Neural cell (in vitro differentiated cells): Measurements from ENCODE around the gene FHAD1. TPM values are rescaled to one million over a fixed set of nuclear protein-coding genes. Genes with fewer than 3 reads are reported as not detected.

Experiments used
- H2AFZ ChIP-seq: fragments of 200-600, 300-800 bp; sonication (generic), shearing (Covaris generic); 2 replicates; pipeline ENCODE4 v1.6.0; 2014; ENCODE audit warnings: low read depth, mild to moderate bottlenecking, antibody characterized with exemption, low read length, moderate library complexity
- H3F3A ChIP-seq: fragments of 200-600 bp; shearing (Covaris generic); 2 replicates; pipeline ENCODE4 v1.6.1; 2016; ENCODE audit warnings: mild to moderate bottlenecking, moderate library complexity, mixed read lengths, antibody characterized with exemption, low read length; ENCODE audit not compliant: insufficient read depth, poor library complexity, severe bottlenecking
- H3K27ac ChIP-seq: fragments of 200-600, 300-800 bp; sonication (generic), shearing (Covaris generic); 2 replicates; pipeline ENCODE4 v1.5.1; 2014; ENCODE audit warnings: mild to moderate bottlenecking, low read length, moderate library complexity
- H3K27me3 ChIP-seq: fragments of 300-800, 200-600 bp; sonication (generic), shearing (Covaris generic); 2 replicates; pipeline ENCODE4 v1.6.0; 2014; ENCODE audit warnings: mild to moderate bottlenecking, low read depth, low read length, moderate library complexity; ENCODE audit not compliant: insufficient read depth
- H3K36me3 ChIP-seq: fragments of 300-800, 200-600 bp; sonication (generic), shearing (Covaris generic); 2 replicates; pipeline ENCODE4 v1.5.1; 2014; ENCODE audit warnings: mild to moderate bottlenecking, antibody characterized with exemption, low read length, moderate library complexity; ENCODE audit not compliant: insufficient read depth
- H3K4me2 ChIP-seq: fragments of 300-800, 200-600 bp; sonication (generic), shearing (Covaris generic); 2 replicates; pipeline ENCODE4 v1.6.0; 2014; ENCODE audit warnings: mild to moderate bottlenecking, low read length
- H3K4me3 ChIP-seq: fragments of 300-800, 200-600 bp; sonication (generic), shearing (Covaris generic); 2 replicates; pipeline ENCODE4 v1.5.1; 2014; ENCODE audit warnings: mild to moderate bottlenecking, low read length, moderate library complexity
- H3K79me2 ChIP-seq: fragments of 200-600 bp; shearing (Covaris generic); replicated peaks from 2 replicates; pipeline ENCODE4 v1.6.0; 2014; ENCODE audit warnings: mild to moderate bottlenecking, low read length, moderate library complexity; ENCODE audit not compliant: insufficient read depth
- H3K9ac ChIP-seq: fragments of 300-800, 200-600 bp; sonication (generic), shearing (Covaris generic); 2 replicates; pipeline ENCODE4 v1.6.1; 2016; ENCODE audit warnings: mild to moderate bottlenecking, low read length, mixed read lengths
- H3K9me2 ChIP-seq: fragments of 200-600 bp; shearing (Covaris generic); 2 replicates; pipeline ENCODE4 v1.6.1; 2016; ENCODE audit warnings: mild to moderate bottlenecking, low read length, mixed read lengths; ENCODE audit not compliant: insufficient read depth
- H3K9me3 ChIP-seq: fragments of 200-600, 300-800 bp; sonication (generic), shearing (Covaris generic); 2 replicates; pipeline ENCODE4 v1.6.1; 2016; ENCODE audit warnings: mild to moderate bottlenecking, mixed run types, low read length, moderate library complexity, mixed read lengths
- H4K20me1 ChIP-seq: fragments of 200-600 bp; shearing (Covaris generic); 2 replicates; pipeline ENCODE4 v1.6.1; 2016; ENCODE audit warnings: mild to moderate bottlenecking, mixed run types; ENCODE audit not compliant: insufficient read depth
- EP300 ChIP-seq: fragments of 450-650 bp; conservative IDR thresholded peaks from 2 replicates; pipeline ENCODE4 v1.6.1; 2014; ENCODE audit warnings: antibody characterized with exemption, mild to moderate bottlenecking, moderate library complexity; ENCODE audit not compliant: poor library complexity, severe bottlenecking
- EZH2 ChIP-seq: fragments of 200-600, 300-800 bp; shearing (Covaris generic), sonication (generic); IDR thresholded peaks from 2 replicates; pipeline ENCODE4 v1.6.1; 2014; ENCODE audit warnings: antibody characterized with exemption, low read length, borderline replicate concordance, mild to moderate bottlenecking; ENCODE audit not compliant: insufficient read depth, poor library complexity, severe bottlenecking
- MXI1 ChIP-seq: fragments of 450-650 bp; conservative IDR thresholded peaks from 2 replicates; pipeline ENCODE4 v1.6.1; 2014; ENCODE audit warnings: antibody characterized with exemption, mild to moderate bottlenecking; ENCODE audit not compliant: poor library complexity, severe bottlenecking
- POLR2AphosphoS5 ChIP-seq: IDR thresholded peaks from 2 replicates; pipeline ENCODE4 v1.6.1; 2012
- RAD21 ChIP-seq: fragments of 450-650 bp; conservative IDR thresholded peaks from 2 replicates; pipeline ENCODE4 v1.6.1; 2014; ENCODE audit warnings: antibody characterized with exemption, mild to moderate bottlenecking, moderate library complexity
- REST ChIP-seq: IDR thresholded peaks from 2 replicates; pipeline ENCODE4 v1.6.1; 2012; ENCODE audit warnings: borderline replicate concordance
- SMC3 ChIP-seq: fragments of 450-650 bp; conservative IDR thresholded peaks from 2 replicates; pipeline ENCODE4 v1.6.1; 2014; ENCODE audit warnings: antibody characterized with exemption, mild to moderate bottlenecking, moderate library complexity; ENCODE audit not compliant: poor library complexity
- TAF1 ChIP-seq: IDR thresholded peaks from 2 replicates; pipeline ENCODE4 v1.6.1; 2012; ENCODE audit warnings: low read depth
- polyA plus RNA-seq: library from polyadenylated mRNA; depleted of rRNA; stranded (reverse); fragments of >200 nt; gene quantifications from 2 replicates; pipeline ENCODE4 v1.2.3, GENCODE V29; 2014
- TF ChIP-seq, protein P1 (sequence below): fragments of 450-650 bp; IDR thresholded peaks from 2 replicates; pipeline ENCODE4 v1.5.1; 2014; ENCODE audit warnings: antibody characterized with exemption, mild to moderate bottlenecking, moderate library complexity; ENCODE audit not compliant: poor library complexity, severe bottlenecking

The FHAD1 gene
- polyA plus RNA-seq, 1 donor from 2014 or later: 0.46 TPM

GRCh38 chr1:15325375-15326085, 78.5 kb downstream of the FHAD1 start:
- no peaks in the 10 kb centered on the region for H4K20me1 ChIP-seq
- H3K4me3 ChIP-seq: no peak overlapping the region
- no peaks in the 10 kb centered on the region for H3K9me3 ChIP-seq
- no peak overlapping the region for H3K4me2 ChIP-seq
- no peak overlapping the region for H2AFZ ChIP-seq
- no peak overlapping the region for H3K27ac ChIP-seq
- H3K9me2 ChIP-seq: no peaks in the 10 kb centered on the region
- H3K27me3 ChIP-seq: no peaks in the 10 kb centered on the region
- no peaks in the 10 kb centered on the region for H3K79me2 ChIP-seq
- H3K9ac ChIP-seq: no peak overlapping the region
- no peak for TF ChIP-seq EP300
- TF ChIP-seq TAF1: no peak
- TF ChIP-seq EZH2: no peak
- TF ChIP-seq, protein P1, sequence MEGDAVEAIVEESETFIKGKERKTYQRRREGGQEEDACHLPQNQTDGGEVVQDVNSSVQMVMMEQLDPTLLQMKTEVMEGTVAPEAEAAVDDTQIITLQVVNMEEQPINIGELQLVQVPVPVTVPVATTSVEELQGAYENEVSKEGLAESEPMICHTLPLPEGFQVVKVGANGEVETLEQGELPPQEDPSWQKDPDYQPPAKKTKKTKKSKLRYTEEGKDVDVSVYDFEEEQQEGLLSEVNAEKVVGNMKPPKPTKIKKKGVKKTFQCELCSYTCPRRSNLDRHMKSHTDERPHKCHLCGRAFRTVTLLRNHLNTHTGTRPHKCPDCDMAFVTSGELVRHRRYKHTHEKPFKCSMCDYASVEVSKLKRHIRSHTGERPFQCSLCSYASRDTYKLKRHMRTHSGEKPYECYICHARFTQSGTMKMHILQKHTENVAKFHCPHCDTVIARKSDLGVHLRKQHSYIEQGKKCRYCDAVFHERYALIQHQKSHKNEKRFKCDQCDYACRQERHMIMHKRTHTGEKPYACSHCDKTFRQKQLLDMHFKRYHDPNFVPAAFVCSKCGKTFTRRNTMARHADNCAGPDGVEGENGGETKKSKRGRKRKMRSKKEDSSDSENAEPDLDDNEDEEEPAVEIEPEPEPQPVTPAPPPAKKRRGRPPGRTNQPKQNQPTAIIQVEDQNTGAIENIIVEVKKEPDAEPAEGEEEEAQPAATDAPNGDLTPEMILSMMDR: no peak
- no peak for TF ChIP-seq REST
- TF ChIP-seq POLR2AphosphoS5: no peak
- no peak for TF ChIP-seq RAD21
- no peak for TF ChIP-seq MXI1
- TF ChIP-seq SMC3: no peak
- H3K36me3 ChIP-seq: no peaks in the 10 kb centered on the region
- H3F3A ChIP-seq: no peaks in the 10 kb centered on the region

- H3K9me2 ChIP-seq: no peaks in the 10 kb centered on the region
- no peak overlapping the region for H2AFZ ChIP-seq
- no peaks in the 10 kb centered on the region for H3F3A ChIP-seq
- TF ChIP-seq POLR2AphosphoS5: no peak
- no peak for TF ChIP-seq MXI1
- no peak for TF ChIP-seq REST
- TF ChIP-seq, protein P1: no peak
- no peak for TF ChIP-seq EP300
- TF ChIP-seq EZH2: no peak
- TF ChIP-seq SMC3: no peak
- no peak for TF ChIP-seq RAD21
- no peak for TF ChIP-seq TAF1
- no peaks in the 10 kb centered on the region for H3K27me3 ChIP-seq
- no peaks in the 10 kb centered on the region for H3K79me2 ChIP-seq
- H4K20me1 ChIP-seq: no peaks in the 10 kb centered on the region
- H3K9ac ChIP-seq: no peak overlapping the region
- H3K4me3 ChIP-seq: no peak overlapping the region
- no peak overlapping the region for H3K27ac ChIP-seq
- H3K36me3 ChIP-seq: no peaks in the 10 kb centered on the region
- H3K9me3 ChIP-seq: no peaks in the 10 kb centered on the region
- H3K4me2 ChIP-seq: no peak overlapping the region
These were observed 79.9 kb downstream of the FHAD1 start for GRCh38 chr1:15326691-15327588.
